GM18511 (cell line): ENCODE measurements around the gene ZYG11A.
"Not testable (repeated sequence)": the region's sequence is repeated elsewhere in the genome, so short reads cannot be mapped to it uniquely, and the experiment has no call there.

Source experiments
- ATAC-seq: cut with Tn5 transposase; IDR thresholded peaks from one replicate; pipeline ENCODE4 v1.9.1; 2021; ENCODE audit warnings: mild to moderate bottlenecking, moderate library complexity; ENCODE audit not compliant: unreplicated experiment

ZYG11A gene

DNA sequence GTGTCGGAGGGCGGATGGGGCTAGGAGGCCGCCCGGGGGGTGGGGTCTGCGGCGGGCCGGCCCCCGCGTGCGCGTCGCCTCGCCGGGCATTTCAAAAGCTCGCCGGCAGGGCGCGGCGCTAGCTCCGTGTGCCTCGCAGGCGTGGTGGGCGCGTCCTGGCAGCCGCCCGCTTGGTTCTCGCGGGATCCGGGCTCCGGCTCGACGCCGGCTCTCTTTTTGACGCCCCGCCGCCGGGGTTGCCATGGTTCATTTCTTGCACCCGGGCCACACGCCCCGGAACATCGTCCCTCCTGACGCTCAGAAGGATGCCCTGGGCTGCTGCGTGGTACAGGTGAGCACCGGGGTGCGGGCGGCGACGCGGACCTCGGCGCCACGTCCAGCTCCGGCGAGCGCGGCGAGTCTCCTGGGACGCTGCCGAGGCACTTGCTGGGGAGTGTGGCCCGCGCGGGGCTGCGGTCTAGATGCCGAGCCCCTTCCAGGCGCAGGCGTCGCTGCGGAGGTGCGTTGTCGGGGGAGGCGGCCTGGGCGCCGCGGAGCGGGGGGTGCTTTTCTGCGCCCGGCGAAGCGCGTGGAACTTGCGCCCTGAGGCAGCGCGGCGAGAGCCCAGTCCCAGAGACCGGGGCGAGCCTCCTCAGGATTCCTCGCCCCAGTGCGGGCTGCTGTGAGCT, at the start of gene ZYG11A:
ZYG11A (plus strand) TSS at position 118 of the 668 bp plus-strand sequence; CDS start at position 242, 124 bp downstream.
- ATAC-seq, result no peak

DNA sequence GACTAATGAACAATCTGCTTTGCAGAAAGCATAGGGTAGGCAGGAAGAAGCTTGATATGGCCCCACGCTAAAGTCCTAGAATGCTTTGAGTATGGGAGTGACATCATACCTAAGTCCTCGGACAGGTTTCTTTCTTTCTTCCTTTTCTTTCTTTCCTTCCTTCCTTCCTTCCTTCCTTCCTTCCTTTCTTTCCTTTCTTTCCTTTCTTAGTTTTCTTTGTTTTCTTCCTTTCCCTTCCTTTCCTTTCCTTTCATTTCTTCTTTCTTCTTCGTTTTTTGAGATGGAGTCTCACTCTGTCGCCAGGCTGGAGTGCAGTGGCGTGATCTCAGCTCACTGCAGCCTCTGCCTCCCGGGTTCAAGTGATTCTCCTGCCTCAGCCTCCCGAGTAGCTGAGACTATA, 48.8 kb upstream of the ZYG11A start:
- ATAC-seq, result not testable (repeated sequence)

DNA sequence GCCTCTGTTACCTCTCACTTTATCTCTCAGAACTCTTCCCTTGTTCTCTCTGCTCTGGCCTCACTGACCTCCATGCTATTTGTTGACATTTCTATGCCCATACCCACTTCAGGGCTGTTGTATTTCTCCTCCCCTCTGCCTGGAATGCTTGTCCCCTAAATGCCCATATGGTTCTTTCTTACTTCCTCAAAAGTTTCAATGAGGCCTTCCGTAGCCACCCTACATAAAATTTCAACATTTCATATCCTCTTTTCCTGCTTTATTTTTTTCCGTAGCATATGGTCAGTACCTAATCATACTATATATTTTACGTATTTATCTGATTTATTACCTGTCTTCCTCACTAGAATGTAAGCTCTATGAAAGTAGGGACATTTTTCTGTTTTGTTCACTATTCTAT, 47.1 kb upstream of the ZYG11A start:
- ATAC-seq, result no peak

DNA sequence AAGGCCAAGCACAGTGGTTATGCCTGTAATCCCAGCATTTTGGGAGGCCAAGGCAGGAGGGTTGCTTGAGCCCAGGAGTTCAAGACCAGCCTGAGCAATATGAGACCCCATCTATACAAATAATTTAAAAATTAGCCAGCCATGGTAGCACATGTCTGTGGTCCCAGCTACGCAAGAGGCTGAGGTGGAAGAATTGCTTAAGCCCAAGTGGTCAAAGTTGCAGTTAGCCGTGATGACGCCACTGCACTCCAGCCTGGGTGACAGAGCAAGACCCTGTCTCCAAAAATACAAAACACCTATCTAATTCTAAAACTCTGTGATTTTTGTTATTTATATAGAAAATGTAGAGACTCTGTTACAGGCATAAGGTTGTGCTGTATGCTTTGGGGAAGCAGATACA, 44.2 kb upstream of the ZYG11A start:
- ATAC-seq, result no peak

DNA sequence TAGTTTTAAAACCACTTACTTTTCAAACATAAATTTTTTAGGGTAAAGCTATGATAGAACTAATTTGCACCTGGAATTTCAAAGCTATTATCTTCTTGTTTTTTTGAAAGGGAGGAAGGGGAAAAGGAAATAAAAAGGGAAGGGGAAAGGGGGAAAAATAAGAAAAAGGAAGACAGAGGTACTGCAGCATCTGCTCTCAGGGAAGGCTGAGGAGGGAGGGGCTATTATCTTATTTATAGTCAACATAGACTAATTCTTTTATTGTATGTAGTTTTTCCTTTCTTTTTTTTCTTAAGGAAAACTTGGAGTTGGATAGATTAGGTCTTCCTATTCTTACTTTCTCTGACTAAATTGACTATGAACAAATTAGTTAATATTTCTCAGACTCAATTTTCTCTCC, 41.5 kb upstream of the ZYG11A start:
- no peak for ATAC-seq

DNA sequence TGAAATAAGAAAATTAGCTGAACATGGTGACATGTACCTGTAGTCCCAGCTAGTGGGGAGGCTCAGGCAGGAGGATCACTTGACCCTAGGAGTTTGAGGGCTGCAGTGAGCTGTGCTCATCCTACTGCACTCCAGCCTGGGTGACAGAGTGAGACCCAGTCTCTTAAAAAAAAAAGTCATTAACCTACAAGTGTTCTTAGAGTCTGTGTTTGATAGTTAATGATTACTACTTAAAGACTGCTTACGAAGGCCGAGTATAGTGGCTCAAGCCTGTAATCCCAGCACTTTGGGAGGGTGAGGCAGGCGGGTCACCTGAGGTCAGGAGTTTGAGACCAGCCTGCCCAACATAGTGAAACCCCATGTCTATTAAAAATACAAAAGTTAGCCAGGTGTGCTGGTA, 38.5 kb upstream of the ZYG11A start:
- not testable (repeated sequence) for ATAC-seq

DNA sequence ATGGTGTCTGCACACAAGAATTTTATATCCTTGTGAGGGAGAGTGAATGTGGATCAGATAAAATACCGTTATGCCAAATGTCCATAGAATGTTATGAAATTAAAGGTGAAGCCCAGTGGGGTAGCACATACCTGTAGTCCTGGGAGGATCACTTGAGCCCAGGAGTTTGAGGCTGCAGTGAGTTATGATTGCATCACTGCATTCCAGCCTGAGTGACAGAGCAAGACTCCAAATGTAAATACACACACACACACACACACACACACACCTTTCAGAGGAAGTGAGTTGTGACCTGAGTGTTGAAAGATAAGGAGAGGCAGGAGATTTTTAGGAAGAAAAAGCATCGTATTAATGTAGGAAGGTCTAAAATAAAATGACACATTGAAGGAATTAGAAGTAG, 28.1 kb upstream of the ZYG11A start:
- no peak for ATAC-seq

DNA sequence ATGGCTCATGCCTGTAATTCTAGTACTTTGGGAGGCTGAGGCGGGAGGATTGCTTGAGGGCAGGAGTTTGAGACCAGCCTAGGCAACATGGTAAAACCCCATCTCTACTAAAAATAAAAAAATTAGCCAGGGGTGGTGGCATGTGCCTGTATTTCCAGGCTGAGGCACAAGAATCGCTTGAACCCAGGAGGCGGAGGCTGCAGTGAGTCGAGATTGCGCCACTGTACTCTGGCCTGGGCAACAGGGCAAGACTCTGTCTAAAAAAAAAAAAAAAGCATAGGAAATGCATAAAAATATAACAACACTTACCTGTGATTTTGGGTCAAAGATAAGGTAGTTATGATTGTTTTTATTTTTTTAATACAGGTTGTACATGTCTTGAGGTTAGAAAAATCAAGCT, 21.7 kb upstream of the ZYG11A start:
- not testable (repeated sequence) for ATAC-seq

DNA sequence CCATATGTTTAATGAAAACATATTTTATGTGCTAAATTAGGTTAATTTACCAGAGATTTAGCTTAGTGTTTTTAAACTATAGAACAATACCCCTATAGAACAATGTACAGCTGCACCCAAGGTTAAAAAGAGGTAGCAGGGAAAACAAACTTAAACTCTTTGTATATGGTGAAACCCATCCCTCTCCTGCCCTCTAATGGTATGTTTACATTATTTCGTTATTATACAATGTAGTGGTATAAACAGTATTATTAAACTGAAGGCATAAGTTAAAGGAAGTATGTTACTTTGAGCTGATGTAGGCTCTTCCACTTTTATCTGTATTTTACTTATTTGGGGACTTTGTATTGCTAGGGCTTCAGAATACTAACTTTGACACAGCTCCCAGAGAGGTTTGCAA, 16.7 kb upstream of the ZYG11A start:
- no peak for ATAC-seq

DNA sequence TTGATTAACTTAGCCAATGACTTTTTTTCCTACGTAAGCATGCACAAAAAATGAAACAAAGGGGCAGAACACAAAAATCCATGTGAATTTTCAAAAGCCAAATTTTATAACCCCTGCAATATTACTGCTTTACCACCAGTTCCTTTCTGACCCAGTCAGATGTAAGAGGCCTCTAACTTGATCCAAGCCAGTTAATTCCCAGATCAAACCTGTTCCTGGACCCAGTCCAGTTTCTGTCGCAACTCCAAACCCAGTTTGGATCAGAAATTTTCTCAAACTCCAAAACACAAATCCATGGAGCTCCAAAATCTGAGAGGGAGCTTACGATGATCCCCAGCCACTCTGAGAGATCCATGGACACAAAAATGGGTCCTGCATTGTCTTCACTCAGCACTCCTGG, 7.8 kb upstream of the ZYG11A start:
- no peak for ATAC-seq

DNA sequence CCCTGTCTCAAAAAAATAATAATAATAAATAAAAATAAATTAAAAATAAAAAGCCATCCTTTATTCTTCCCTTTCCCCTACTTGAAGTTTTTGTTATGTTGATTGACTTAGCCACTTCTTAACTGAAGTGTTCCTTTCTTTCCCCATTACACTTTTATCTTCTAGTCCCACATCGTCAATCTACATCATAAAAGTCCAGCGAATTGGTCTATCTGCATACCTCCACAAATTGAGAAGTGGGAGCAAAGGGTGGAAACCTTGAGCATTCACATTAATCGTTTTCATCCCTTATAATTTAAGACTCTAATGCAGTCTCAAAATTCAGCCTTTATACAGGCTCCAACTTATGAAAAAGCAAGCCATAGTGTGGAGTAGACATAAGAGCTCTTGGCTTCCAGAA, 6.5 kb upstream of the ZYG11A start:
- ATAC-seq, result no peak

DNA sequence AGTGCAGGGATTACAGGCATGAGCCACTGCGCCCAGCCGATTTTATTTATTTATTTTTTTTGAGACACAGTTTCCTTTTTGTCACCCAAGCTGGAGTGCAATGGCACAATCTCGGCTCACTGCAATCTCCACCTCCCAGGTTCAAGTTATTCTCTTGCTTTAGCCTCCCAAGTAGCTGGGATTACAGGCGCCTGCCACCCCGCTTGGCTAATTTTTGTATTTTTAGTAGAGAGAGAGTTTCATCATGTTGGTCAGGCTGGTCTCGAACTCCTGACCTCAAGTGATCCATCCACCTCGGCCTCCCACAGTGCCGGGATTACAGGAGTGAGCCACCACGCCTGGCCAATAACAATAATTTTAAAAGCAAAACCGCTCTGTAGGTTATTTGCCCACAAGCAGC, 3.4 kb upstream of the ZYG11A start:
- ATAC-seq, result not testable (repeated sequence)

DNA sequence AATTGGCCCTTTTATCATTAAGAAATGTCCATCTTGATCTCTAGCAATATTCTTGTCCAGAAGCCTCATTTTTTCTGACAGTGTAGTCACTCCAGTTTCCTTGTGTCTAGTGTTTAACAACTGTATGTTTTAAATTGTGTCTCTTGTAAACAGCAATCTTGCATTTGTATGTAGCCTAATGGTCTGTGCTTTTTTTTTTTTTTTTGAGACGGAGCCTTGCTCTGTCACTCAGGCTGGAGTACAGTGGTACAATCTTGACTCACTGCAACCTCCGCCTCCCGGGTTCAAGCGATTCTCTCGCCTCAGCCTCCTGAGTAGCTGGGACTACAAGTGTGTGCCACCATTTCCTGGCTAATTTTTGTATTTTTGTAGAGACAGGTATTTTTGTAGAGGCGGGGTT, 2.6 kb downstream of the ZYG11A start:
- not testable (repeated sequence) for ATAC-seq

DNA sequence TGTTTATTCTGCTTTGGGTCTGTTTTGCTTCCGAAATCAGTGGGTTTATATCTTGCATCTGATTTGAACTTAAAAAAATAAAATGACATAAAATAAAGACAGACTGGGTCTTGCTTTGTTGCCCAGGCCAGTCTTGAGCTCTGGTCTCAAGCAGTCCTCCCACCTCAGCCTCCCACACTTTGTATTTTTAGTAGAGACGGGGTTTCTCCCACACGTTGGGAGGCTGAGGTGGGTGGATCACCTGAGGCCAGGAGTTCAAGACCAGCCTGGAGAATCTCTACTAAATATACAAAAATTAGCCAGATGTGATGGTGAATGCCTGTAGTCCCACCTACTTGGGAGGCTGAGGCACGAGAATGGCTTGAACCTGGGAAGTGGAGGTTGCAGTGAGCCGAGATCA, 5.9 kb downstream of the ZYG11A start:
- ATAC-seq, result no peak

DNA sequence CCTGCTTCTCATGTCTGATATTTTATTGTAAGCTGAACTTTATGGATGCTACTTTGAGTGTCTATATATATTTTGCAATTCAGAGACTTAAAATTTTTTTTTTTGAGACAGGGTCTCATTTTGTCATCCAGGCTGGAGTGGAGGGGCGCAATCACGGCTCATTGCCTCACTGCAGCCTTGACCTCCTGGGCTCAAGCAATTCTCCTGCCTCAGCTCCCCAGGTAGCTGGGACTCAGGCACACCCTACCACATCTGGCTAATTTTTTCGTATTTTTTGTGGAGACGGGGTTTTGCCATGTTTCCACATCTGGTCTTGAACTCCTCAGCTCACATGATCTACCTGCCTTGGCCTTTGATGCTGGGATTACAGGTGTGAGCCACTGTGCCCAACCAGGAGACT, 8.4 kb downstream of the ZYG11A start:
- no peak for ATAC-seq

DNA sequence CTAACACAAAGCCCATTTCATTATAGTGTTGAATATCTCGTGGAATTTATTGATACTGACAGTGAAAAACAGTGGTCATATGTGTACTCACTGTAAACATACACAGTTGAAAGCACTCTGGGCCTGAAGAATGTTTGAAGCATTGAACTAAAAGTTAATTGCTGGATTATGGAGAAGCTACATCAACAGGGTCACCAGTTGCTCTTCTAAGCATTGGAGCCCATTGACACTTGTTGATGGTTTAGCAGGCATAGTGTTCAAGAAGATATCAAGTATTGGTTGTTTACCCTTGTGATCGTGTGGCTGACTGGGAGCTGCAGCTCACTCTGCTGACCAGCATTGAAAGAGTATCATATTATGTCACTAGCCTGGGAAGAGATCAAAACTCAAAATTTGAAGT, 10.3 kb downstream of the ZYG11A start:
- ATAC-seq, result no peak

DNA sequence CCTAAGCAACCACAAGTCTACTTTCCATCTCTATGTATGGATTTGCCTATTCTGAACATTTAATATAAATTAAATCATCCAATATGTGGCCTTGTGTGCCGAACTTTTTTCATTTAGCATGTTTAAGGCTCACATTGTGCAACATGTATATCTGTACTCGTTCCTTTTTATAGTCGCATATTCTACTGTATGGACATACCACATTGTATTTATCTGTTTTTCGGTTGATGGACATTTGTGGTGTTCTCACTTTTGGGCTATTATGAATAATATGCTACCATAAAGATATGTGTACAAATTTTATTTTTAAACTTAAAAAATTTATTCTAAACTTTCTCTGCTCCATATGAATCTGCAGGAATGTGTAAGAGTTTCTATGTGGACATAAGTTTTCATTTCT, 13.0 kb downstream of the ZYG11A start:
- ATAC-seq, result no peak

DNA sequence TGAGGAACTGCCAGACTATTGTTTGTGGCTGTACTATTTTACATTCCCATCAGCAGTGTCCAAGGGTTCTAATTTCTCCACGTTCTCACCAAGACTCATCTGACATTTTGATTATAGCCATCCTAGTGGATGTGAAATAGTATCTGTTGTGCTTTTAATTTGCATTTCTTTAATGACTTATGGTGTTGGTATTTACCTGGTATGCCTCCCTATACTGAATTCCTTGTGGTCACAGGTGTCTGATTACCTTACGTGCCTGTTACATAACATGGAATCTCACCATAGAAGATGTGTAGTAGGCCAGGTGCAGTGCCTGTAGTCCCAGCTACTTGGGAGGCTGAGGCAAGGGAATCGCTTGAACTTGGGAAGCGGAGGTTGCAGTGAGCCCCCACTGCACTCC, 13.5 kb downstream of the ZYG11A start:
- ATAC-seq, result no peak

DNA sequence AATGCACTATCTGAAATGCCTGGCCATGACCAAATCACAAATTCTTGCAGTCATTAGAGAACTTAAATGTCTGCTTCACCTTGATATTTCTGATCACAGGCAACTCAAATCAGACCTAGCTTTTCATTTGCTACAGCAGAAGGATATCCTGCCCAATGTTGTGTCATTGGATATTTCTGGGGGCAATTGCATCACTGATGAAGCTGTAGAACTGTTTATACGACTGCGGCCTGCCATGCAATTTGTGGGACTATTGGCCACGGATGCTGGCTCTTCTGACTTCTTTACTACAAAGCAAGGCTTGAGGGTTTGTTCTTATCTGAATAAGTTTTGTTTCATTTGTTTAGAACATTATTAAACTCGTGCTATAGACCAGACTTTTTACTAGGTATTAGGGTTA, 14.9 kb downstream of the ZYG11A start:
- no peak for ATAC-seq

DNA sequence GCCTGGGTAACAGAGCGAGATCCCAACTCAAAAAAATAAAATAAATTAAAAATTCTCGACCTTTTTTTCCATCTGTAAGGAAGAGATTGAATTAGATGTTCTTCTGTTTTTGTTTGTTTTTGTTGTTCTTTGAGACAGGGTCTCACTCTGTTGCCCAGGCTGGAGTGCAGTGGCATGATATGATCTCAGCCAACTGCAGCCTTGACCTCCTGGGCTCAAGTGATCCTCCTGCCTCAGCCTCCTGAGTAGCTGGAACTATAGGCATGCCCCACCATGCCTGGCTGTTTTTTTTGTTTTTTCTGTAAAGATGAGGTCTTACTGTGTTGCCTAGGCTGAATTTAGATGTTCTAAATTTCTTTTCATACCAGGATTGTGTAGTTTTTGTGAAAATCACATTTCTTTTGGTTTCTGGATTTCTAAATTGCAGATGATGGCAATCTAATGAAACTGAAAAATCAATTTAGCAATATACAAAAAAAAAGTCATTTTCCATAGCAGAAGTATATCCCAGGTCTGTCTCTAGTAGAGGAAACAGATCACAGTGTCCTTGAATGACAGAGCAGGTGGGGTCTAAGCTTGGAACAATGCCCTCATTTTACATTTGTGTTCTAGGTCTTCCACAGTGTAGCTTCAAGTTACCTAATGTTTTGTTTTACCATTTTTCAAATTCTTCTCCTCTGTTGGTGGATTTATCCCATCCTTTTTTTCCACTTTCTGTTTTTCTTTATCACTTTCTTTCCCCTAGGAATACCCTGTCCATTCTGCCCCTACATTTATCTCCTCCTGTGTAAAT, 20.3 kb downstream of the ZYG11A start:
- no peak for ATAC-seq

DNA sequence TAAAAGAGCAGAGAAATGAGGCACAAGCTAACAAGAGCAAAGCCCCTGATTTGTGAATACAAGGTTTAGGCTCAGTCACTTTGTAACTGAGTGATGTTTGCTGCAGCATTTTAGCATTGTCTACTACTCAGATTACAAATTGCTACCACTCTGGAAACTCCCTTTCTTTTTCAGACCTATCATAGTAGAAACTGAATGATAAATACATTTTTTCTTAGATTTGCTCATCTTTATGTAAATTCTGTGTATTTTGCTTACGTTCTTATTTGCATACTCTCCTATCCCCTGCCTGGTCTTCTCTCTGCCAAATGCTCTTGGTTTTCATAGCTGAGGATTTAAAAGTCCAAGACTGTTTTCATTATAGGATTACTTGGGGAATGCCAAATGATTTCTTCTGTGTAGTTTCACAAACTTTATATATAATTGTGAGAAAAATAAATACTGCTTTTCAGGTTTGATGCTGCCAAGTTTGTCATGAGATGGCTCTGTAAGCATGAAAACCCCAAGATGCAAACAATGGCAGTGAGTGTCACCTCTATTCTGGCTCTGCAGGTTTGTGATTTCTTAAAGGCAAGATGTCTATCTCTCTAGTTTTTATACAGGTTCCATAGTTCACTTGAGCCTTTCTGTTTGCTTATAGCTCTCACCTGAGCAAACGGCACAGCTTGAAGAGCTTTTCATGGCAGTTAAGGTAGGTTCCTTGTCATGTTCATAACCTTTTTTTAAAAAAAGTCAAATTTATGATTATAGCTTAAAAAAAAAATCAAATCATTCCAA, 24.7 kb downstream of the ZYG11A start:
- peak; percentile 91 for ATAC-seq

DNA sequence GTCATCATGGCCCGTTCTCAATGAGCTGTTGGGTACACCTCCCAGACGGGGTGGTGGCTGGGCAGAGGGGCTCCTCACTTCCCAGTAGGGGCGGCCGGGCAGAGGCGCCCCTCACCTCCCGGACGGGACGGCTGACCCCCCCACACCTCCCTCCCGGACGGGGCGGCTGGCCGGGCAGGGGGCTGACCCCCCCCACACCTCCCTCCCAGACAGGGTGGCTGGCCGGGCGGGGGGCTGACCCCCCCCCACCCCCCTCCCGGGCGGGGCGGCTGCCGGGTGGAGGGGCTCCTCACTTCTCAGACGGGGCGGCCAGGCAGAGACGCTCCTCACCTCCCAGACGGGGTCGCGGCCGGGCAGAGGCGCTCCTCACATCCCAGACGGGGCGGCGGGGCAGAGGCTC, 27.2 kb downstream of the ZYG11A start:
- not testable (repeated sequence) for ATAC-seq
